Caco-2 (cell line): ENCODE data around the gene CCDC32. TPM values are rescaled to one million over a fixed set of nuclear protein-coding genes. Genes with fewer than 3 reads are reported as not detected.

Experiments used
- BruUV-seq: library from RNA; stranded (reverse); fragments of 400-500 nt; replicated peaks from 2 replicates; lab custom pipeline; 2021; lab: Mats Ljungman, UMichigan
- CTCF ChIA-PET: fragments of 300-600 bp; sonication (Branson Sonifier 250); formaldehyde crosslinking; loops from one replicate; lab custom pipeline; 2022; ENCODE audit warnings: antibody characterized with exemption; lab: Charles Lee
- POLR2A ChIA-PET: fragments of 300-600 bp; sonication (Branson Sonifier 250); formaldehyde crosslinking; loops from one replicate; lab custom pipeline; 2022; ENCODE audit warnings: antibody characterized with exemption; lab: Charles Lee
- DNase-seq, 2 experiments: peaks; one replicate each; pipeline versions ENCODE4 v3.0.0 to v3.0.0-alpha.2; 2020 to 2022
- H3K27me3 ChIP-seq: replicated peaks from 2 replicates; pipeline ENCODE4 v1.6.0; 2011; ENCODE audit warnings: low read length; ENCODE audit not compliant: control insufficient read depth, insufficient read depth
- H3K36me3 ChIP-seq: 2 replicates; pipeline ENCODE4 v1.5.1; 2011; ENCODE audit warnings: low read length; ENCODE audit not compliant: control insufficient read depth, insufficient read depth
- H3K4me1 ChIP-seq: fragments of 250-450 bp; sonication (Bioruptor Pico); 2 replicates; pipeline ENCODE4 v1.5.1; 2020; ENCODE audit warnings: mild to moderate bottlenecking
- H3K4me3 ChIP-seq: 2 replicates; pipeline ENCODE4 v1.5.1; 2011; ENCODE audit warnings: low read depth, mild to moderate bottlenecking, control low read depth, low read length
- H3K9me3 ChIP-seq: fragments of 250-450 bp; sonication (Bioruptor Pico); 2 replicates; pipeline ENCODE4 v1.5.1; 2020; ENCODE audit warnings: mild to moderate bottlenecking, moderate library complexity
- H3K27ac Mint-ChIP-seq: one replicate; pipeline ENCODE4 v1.8.0; 2022; ENCODE audit warnings: mixed read lengths; ENCODE audit not compliant: unreplicated experiment
- H3K27me3 Mint-ChIP-seq: one replicate; pipeline ENCODE4 v1.8.0; 2022; ENCODE audit warnings: mixed read lengths; ENCODE audit not compliant: insufficient read depth, unreplicated experiment
- H3K36me3 Mint-ChIP-seq: one replicate; pipeline ENCODE4 v1.8.0; 2022; ENCODE audit warnings: mild to moderate bottlenecking, mixed read lengths; ENCODE audit not compliant: insufficient read depth, unreplicated experiment
- H3K4me1 Mint-ChIP-seq: one replicate; pipeline ENCODE4 v1.8.0; 2022; ENCODE audit warnings: low read depth, mixed read lengths; ENCODE audit not compliant: unreplicated experiment
- H3K4me3 Mint-ChIP-seq: one replicate; pipeline ENCODE4 v1.8.0; 2022; ENCODE audit warnings: mild to moderate bottlenecking, moderate library complexity, mixed read lengths; ENCODE audit not compliant: unreplicated experiment
- H3K9me3 Mint-ChIP-seq: one replicate; pipeline ENCODE4 v1.8.0; 2022; ENCODE audit warnings: mixed read lengths; ENCODE audit not compliant: unreplicated experiment
- CTCF ChIP-seq, 2 experiments: fragments of 200-600 bp in 1 of 2; IDR thresholded peaks; 1 replicate in 1 of 2; 2 replicates in 1 of 2; pipeline versions ENCODE4 v1.5.1 to v1.8.0; 2011 to 2022; ENCODE audit warnings: antibody characterized with exemption in 1 of 2, control low read depth in 1 of 2, inconsistent platforms in 1 of 2, low read depth in 1 of 2, low read length in 1 of 2, mild to moderate bottlenecking in 1 of 2, moderate library complexity in 1 of 2; ENCODE audit not compliant: insufficient read depth in 1 of 2, severe bottlenecking in 1 of 2, unreplicated experiment in 1 of 2
- intact Hi-C: fragments of 100-400 bp; cut with micrococcal nuclease; formaldehyde crosslinking; loops from one replicate; pipeline ENCODE4 v1.10.0; 2022; ENCODE audit not compliant: unreplicated experiment
- total RNA-seq: library from RNA; stranded (reverse); gene quantifications from 2 replicates; pipeline ENCODE4 v1.2.3, GENCODE V29; 2022

Gene CCDC32
- total RNA-seq, 1 experiment from 2014 or later = 11.7 TPM

DNA sequence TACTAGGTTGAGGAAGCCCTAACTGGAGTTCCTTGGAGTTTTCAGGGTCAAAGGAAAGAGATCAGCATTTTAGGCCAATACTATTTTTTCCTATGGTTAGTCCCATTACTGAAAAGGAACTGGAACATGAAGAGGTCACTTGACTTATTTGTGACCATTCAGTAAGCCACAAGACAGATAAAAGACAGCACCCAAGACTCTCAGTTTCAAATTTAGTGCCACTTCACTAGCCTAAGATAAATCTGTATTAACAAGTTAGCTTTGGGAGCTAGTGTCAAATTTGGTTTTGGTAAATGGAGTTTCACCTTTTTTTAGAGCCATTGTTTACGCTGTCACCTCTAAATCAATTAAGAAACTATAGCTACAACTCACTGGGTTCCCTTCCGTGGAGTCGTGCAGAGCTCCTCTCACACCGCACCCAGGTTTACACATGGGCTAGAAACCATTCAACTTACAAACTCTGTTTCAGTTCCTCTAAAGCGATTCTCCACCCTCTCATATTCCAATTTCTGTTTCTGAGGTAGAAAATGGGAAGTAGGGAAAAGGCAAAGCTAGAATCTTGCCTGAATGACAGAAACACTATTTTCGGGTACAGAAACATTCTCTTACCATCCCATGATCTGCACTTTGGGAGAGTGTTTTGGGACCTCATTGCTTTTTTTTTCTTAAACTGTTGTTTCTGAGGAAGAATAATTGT lies 14.4 kb downstream of the CCDC32 start:
- no peak overlapping the region for H3K27ac Mint-ChIP-seq
- ChIA-PET CTCF (no interaction called here), POLR2A (no interaction called here)
- no peak overlapping the region for H3K4me3 ChIP-seq
- intact Hi-C loops = no loop called here
- no peaks in the 10 kb centered on the region for H3K9me3 Mint-ChIP-seq
- H3K36me3 ChIP-seq = no peaks in the 10 kb centered on the region; the same call in 1 of the 2 replicates
- DNase-seq = no peak
- peaks cover 6% of the 10 kb centered on the region for H3K36me3 Mint-ChIP-seq
- no peaks in the 10 kb centered on the region for H3K4me1 ChIP-seq
- no peak for TF ChIP-seq CTCF (IDR thresholded peaks at IDR 0.05; ENCODE audit: insufficient read depth in 1 of 2, low read depth in 1 of 2, low read length in 1 of 2, severe bottlenecking in 1 of 2, unreplicated experiment in 1 of 2)
- no peak overlapping the region for H3K4me3 Mint-ChIP-seq
- BruUV-seq = no TSS peak
- no peaks in the 10 kb centered on the region for H3K27me3 ChIP-seq
- H3K27me3 Mint-ChIP-seq = no peaks in the 10 kb centered on the region
- no peaks in the 10 kb centered on the region for H3K9me3 ChIP-seq
- no peaks in the 10 kb centered on the region for H3K4me1 Mint-ChIP-seq

- Mint-ChIP-seq H3K27me3 (no peaks in the 10 kb centered on the region), H3K4me3 (no peak overlapping the region), H3K4me1 (no peaks in the 10 kb centered on the region), H3K27ac (no peak overlapping the region), H3K9me3 (no peaks in the 10 kb centered on the region), H3K36me3 (peaks cover 6% of the 10 kb centered on the region)
- Histone ChIP-seq H3K4me1 (no peaks in the 10 kb centered on the region), H3K4me3 (no peak overlapping the region), H3K36me3 (no peaks in the 10 kb centered on the region; the same call in 1 of the 2 replicates), H3K27me3 (no peaks in the 10 kb centered on the region), H3K9me3 (no peaks in the 10 kb centered on the region)
- TF ChIP-seq CTCF (IDR thresholded peaks at IDR 0.05; ENCODE audit: insufficient read depth in 1 of 2, low read depth in 1 of 2, low read length in 1 of 2, severe bottlenecking in 1 of 2, unreplicated experiment in 1 of 2) = no peak
- BruUV-seq = no TSS peak
- peak in 1 of 2 experiments; percentile 13 for DNase-seq
- CTCF ChIA-PET = no interaction called here
- intact Hi-C loops = no loop called here
- POLR2A ChIA-PET = no interaction called here
Measured at GRCh38 chr15:40549894-40550293, 14.9 kb downstream of the CCDC32 start.

- DNase-seq = no peak
- ChIA-PET POLR2A (no interaction called here), CTCF (interaction anchor here (0.6 kb wide), 1 partner anchor 450 kb away, joined by 3 read pairs; no protein-coding TSS in a partner anchor)
- no peak for TF ChIP-seq CTCF (IDR thresholded peaks at IDR 0.05; ENCODE audit: insufficient read depth in 1 of 2, low read depth in 1 of 2, low read length in 1 of 2, severe bottlenecking in 1 of 2, unreplicated experiment in 1 of 2)
- intact Hi-C loops = no loop called here
- Mint-ChIP-seq H3K4me1 (no peaks in the 10 kb centered on the region), H3K36me3 (peaks cover 6% of the 10 kb centered on the region), H3K9me3 (no peaks in the 10 kb centered on the region), H3K4me3 (no peak overlapping the region), H3K27ac (no peak overlapping the region), H3K27me3 (no peaks in the 10 kb centered on the region)
- Histone ChIP-seq H3K4me1 (no peaks in the 10 kb centered on the region), H3K36me3 (no peaks in the 10 kb centered on the region; the same call in 1 of the 2 replicates), H3K4me3 (no peak overlapping the region), H3K9me3 (no peaks in the 10 kb centered on the region), H3K27me3 (no peaks in the 10 kb centered on the region)
- BruUV-seq = no TSS peak
Measured at GRCh38 chr15:40548610-40549009, 16.2 kb downstream of the CCDC32 start.
